Measurements from ENCODE around the gene CEP162.
A peak's percentile ranks its signal among the peaks of the same experiment; 100 is the strongest.
"Not testable (repeated sequence)": the region's sequence is repeated elsewhere in the genome, so short reads cannot be mapped to it uniquely, and the experiment has no call there.

The CEP162 gene

GRCh38 chr6:84086545-84087429 is 140.7 kb downstream of the CEP162 start:
- Histone ChIP-seq H3K36me3 (ENCODE audit: insufficient read depth, low read length) (no peaks in the 10 kb centered on the region), H3K9me3 (ENCODE audit: low read length) (no peaks in the 10 kb centered on the region), H3K4me3 (ENCODE audit: low read length) (no peak overlapping the region), H3K4me1 (ENCODE audit: insufficient read depth, low read length) (peaks cover 12% of the 10 kb centered on the region), H3K27me3 (ENCODE audit: insufficient read depth, low read length) (no peaks in the 10 kb centered on the region), H2AFZ (ENCODE audit: low read depth, low read length) (no peak overlapping the region)

- H3K9me3 ChIP-seq (ENCODE audit: low read length): no peaks in the 10 kb centered on the region
- no peaks in the 10 kb centered on the region for H3K36me3 ChIP-seq (ENCODE audit: insufficient read depth, low read length)
- no peaks in the 10 kb centered on the region for H3K27me3 ChIP-seq (ENCODE audit: insufficient read depth, low read length)
- no peak overlapping the region for H3K4me3 ChIP-seq (ENCODE audit: low read length)
- H3K4me1 ChIP-seq (ENCODE audit: insufficient read depth, low read length): peaks cover 12% of the 10 kb centered on the region
- H2AFZ ChIP-seq (ENCODE audit: low read depth, low read length): no peak overlapping the region
Measured at GRCh38 chr6:84086056-84086455, 141.4 kb downstream of the CEP162 start.

GRCh38 chr6:84084705-84085104 is 142.7 kb downstream of the CEP162 start:
- H3K4me3 ChIP-seq (ENCODE audit: low read length); H3K36me3 ChIP-seq (ENCODE audit: insufficient read depth, low read length); H2AFZ ChIP-seq (ENCODE audit: low read depth, low read length); H3K27me3 ChIP-seq (ENCODE audit: insufficient read depth, low read length); H3K9me3 ChIP-seq (ENCODE audit: low read length): not testable (repeated sequence)
- peaks cover 13% of the 10 kb centered on the region for H3K4me1 ChIP-seq (ENCODE audit: insufficient read depth, low read length)

- no peaks in the 10 kb centered on the region for H3K9me3 ChIP-seq (ENCODE audit: low read length)
- peak overlapping the region; percentile 89 for H2AFZ ChIP-seq (ENCODE audit: low read depth, low read length)
- no peaks in the 10 kb centered on the region for H3K27me3 ChIP-seq (ENCODE audit: insufficient read depth, low read length)
- H3K4me1 ChIP-seq (ENCODE audit: insufficient read depth, low read length): peaks cover 21% of the 10 kb centered on the region
- H3K4me3 ChIP-seq (ENCODE audit: low read length): no peak overlapping the region
- H3K36me3 ChIP-seq (ENCODE audit: insufficient read depth, low read length): no peaks in the 10 kb centered on the region
Measured at GRCh38 chr6:84082689-84083265, 144.7 kb downstream of the CEP162 start.

- no peak overlapping the region for H2AFZ ChIP-seq (ENCODE audit: low read depth, low read length)
- no peaks in the 10 kb centered on the region for H3K36me3 ChIP-seq (ENCODE audit: insufficient read depth, low read length)
- H3K4me1 ChIP-seq (ENCODE audit: insufficient read depth, low read length): peaks cover 21% of the 10 kb centered on the region
- no peak overlapping the region for H3K4me3 ChIP-seq (ENCODE audit: low read length)
- H3K9me3 ChIP-seq (ENCODE audit: low read length): no peaks in the 10 kb centered on the region
- no peaks in the 10 kb centered on the region for H3K27me3 ChIP-seq (ENCODE audit: insufficient read depth, low read length)
Measured at GRCh38 chr6:84081222-84081621, 146.2 kb downstream of the CEP162 start.

- peaks cover 23% of the 10 kb centered on the region for H3K4me1 ChIP-seq (ENCODE audit: insufficient read depth, low read length)
- H3K27me3 ChIP-seq (ENCODE audit: insufficient read depth, low read length): no peaks in the 10 kb centered on the region
- no peaks in the 10 kb centered on the region for H3K9me3 ChIP-seq (ENCODE audit: low read length)
- H3K36me3 ChIP-seq (ENCODE audit: insufficient read depth, low read length): no peaks in the 10 kb centered on the region
- H2AFZ ChIP-seq (ENCODE audit: low read depth, low read length): no peak overlapping the region
- no peak overlapping the region for H3K4me3 ChIP-seq (ENCODE audit: low read length)
Measured at GRCh38 chr6:84078335-84078734, 149.1 kb downstream of the CEP162 start.

- Histone ChIP-seq H3K27me3 (ENCODE audit: insufficient read depth, low read length) (no peaks in the 10 kb centered on the region), H3K9me3 (ENCODE audit: low read length) (no peaks in the 10 kb centered on the region), H3K4me3 (ENCODE audit: low read length) (no peak overlapping the region)
Measured at GRCh38 chr6:84077645-84078044, 149.8 kb downstream of the CEP162 start.

GRCh38 chr6:84074988-84075781 is 152.3 kb downstream of the CEP162 start:
- peak overlapping the region; percentile 33 for H2AFZ ChIP-seq (ENCODE audit: low read depth, low read length)
- no peaks in the 10 kb centered on the region for H3K36me3 ChIP-seq (ENCODE audit: insufficient read depth, low read length)
- no peak overlapping the region for H3K4me3 ChIP-seq (ENCODE audit: low read length)
- H3K9me3 ChIP-seq (ENCODE audit: low read length): peaks cover 4% of the 10 kb centered on the region
- peaks cover 12% of the 10 kb centered on the region for H3K4me1 ChIP-seq (ENCODE audit: insufficient read depth, low read length)
- no peaks in the 10 kb centered on the region for H3K27me3 ChIP-seq (ENCODE audit: insufficient read depth, low read length)

More at GRCh38 chr6:84077645-84078044, 149.8 kb downstream of the CEP162 start:
- H3K4me1 ChIP-seq (ENCODE audit: insufficient read depth, low read length): peaks cover 16% of the 10 kb centered on the region
- no peaks in the 10 kb centered on the region for H3K36me3 ChIP-seq (ENCODE audit: insufficient read depth, low read length)
- H2AFZ ChIP-seq (ENCODE audit: low read depth, low read length): no peak overlapping the region

Measured in neuron (in vitro differentiated cells).